ENCODE measurements around the gene NGB.

The NGB gene

GRCh38 chr14:77228056-77228455, 43.0 kb downstream of the NGB start:
- TF ChIP-seq REST (IDR thresholded peaks at IDR 0.05; ENCODE audit: insufficient replicate concordance, low read depth) (no peak), POLR2AphosphoS5 (IDR thresholded peaks at IDR 0.05; ENCODE audit: low read depth) (no peak), GABPA (IDR thresholded peaks at IDR 0.05; ENCODE audit: low read depth) (no peak), SPI1 (IDR thresholded peaks at IDR 0.05; ENCODE audit: borderline replicate concordance, low read depth) (no peak)
- TF ChIP-seq, protein P1, sequence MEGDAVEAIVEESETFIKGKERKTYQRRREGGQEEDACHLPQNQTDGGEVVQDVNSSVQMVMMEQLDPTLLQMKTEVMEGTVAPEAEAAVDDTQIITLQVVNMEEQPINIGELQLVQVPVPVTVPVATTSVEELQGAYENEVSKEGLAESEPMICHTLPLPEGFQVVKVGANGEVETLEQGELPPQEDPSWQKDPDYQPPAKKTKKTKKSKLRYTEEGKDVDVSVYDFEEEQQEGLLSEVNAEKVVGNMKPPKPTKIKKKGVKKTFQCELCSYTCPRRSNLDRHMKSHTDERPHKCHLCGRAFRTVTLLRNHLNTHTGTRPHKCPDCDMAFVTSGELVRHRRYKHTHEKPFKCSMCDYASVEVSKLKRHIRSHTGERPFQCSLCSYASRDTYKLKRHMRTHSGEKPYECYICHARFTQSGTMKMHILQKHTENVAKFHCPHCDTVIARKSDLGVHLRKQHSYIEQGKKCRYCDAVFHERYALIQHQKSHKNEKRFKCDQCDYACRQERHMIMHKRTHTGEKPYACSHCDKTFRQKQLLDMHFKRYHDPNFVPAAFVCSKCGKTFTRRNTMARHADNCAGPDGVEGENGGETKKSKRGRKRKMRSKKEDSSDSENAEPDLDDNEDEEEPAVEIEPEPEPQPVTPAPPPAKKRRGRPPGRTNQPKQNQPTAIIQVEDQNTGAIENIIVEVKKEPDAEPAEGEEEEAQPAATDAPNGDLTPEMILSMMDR (IDR thresholded peaks at IDR 0.05; ENCODE audit: insufficient read depth, low read length): no peak
- H3K27ac ChIP-seq (replicated peaks): no peak overlapping the region
- no peak for DNase-seq (ENCODE audit: low read depth in 1 of 2, low spot score in 1 of 2)
- no peaks in the 10 kb centered on the region for H3K27me3 ChIP-seq (ENCODE audit: insufficient read depth, poor library complexity, severe bottlenecking)
- no peak overlapping the region for H3K4me3 ChIP-seq (replicated peaks; ENCODE audit: insufficient read depth, low read length)

DNA sequence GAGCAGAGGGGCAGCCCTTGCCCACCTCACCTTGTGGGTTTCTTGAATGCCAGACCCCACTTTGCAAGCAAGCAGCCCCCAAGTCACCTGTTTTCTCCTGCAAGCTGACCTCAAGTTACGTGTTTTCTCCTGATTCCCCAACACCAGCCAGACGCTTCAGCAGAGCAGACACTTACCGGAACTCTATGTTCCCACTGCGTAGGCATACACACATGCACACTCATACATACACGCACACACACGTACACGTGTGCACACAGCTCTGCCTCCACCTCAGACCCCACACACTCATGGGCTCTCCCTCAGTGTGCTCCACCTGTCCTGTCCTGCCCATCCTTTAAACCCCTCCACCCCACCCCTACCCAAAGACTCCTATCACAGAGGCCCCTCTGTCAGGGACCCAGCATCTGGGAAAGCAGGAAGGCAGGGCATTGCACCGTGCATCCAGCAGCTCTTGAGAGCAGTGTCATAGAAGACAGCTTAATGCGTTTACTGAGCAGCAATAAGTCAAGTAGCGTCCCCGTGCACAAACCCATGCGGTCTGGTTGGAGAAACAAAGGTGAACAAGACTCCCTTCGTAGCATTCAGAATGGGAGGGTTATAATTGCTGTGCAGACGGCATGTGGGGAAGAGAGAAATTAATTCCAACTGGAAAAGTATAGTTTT, 45.0 kb downstream of the NGB start:
- DNase-seq (ENCODE audit: low read depth in 1 of 2, low spot score in 1 of 2): no peak
- TF ChIP-seq POLR2AphosphoS5 (IDR thresholded peaks at IDR 0.05; ENCODE audit: low read depth) (no peak), GABPA (IDR thresholded peaks at IDR 0.05; ENCODE audit: low read depth) (no peak), REST (IDR thresholded peaks at IDR 0.05; ENCODE audit: insufficient replicate concordance, low read depth) (no peak), SPI1 (IDR thresholded peaks at IDR 0.05; ENCODE audit: borderline replicate concordance, low read depth) (no peak)
- no peaks in the 10 kb centered on the region for H3K27me3 ChIP-seq (ENCODE audit: insufficient read depth, poor library complexity, severe bottlenecking)

DNA sequence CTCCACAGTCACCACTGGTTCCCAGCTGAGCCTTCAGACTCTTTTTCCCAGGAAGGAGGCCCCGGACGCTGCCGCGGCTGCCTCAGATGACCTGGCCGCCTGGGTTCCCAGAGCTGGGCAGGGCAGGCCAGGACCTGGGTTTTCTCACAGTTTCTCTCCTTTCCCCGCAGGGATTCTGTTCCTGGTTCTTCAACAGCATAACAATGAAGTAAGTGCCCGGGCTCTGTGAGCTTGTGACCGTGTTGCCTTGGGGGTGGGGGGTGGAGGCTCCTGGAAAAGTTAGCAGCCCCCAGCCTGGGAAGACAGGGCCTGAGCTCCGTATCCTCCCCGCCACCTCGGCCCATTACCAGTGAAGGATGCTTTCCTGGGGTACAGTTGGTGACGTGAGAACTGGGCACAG, 45.8 kb downstream of the NGB start:
- H3K27me3 ChIP-seq (ENCODE audit: insufficient read depth, poor library complexity, severe bottlenecking): no peaks in the 10 kb centered on the region
- H3K4me3 ChIP-seq (replicated peaks; ENCODE audit: insufficient read depth, low read length): no peak overlapping the region
- no peak for DNase-seq (ENCODE audit: low read depth in 1 of 2, low spot score in 1 of 2)
- H3K27ac ChIP-seq (replicated peaks): no peak overlapping the region
- TF ChIP-seq GABPA (IDR thresholded peaks at IDR 0.05; ENCODE audit: low read depth) (no peak), POLR2AphosphoS5 (IDR thresholded peaks at IDR 0.05; ENCODE audit: low read depth) (no peak), SPI1 (IDR thresholded peaks at IDR 0.05; ENCODE audit: borderline replicate concordance, low read depth) (no peak), REST (IDR thresholded peaks at IDR 0.05; ENCODE audit: insufficient replicate concordance, low read depth) (no peak)
- TF ChIP-seq, protein P1 (IDR thresholded peaks at IDR 0.05; ENCODE audit: insufficient read depth, low read length): no peak

More for the DNA sequence above, 45.0 kb downstream of the NGB start:
- no peak overlapping the region for H3K4me3 ChIP-seq (replicated peaks; ENCODE audit: insufficient read depth, low read length)
- H3K27ac ChIP-seq (replicated peaks): no peak overlapping the region
